ENCODE results near the gene RNASE7. TPM values are rescaled to one million over a fixed set of nuclear protein-coding genes. Genes with fewer than 3 reads are reported as not detected.

RNASE7 gene
- total RNA-seq, 2 donors from 2014 or later, result 0.74 TPM; not detected in 1

- H3K4me1 ChIP-seq (replicated peaks), result peaks cover 4% of the 10 kb centered on the region
- 43% methylated on average over 7 of the region's 7 CpGs for WGBS
- H3K9me3 ChIP-seq, result no peaks in the 10 kb centered on the region
- H3K27me3 ChIP-seq (replicated peaks; ENCODE audit: insufficient read depth), result no peaks in the 10 kb centered on the region
- H3K27ac ChIP-seq, result peak overlapping the region; percentile 87 to 95
- H3K4me3 ChIP-seq, result peak overlapping the region in 1 of 2 donors; percentile 84
- intact Hi-C loops (cut with DNase I), result no loop called here
- H3K36me3 ChIP-seq, result no peaks in the 10 kb centered on the region
- DNase-seq (ENCODE audit: low spot score), result no peak
- TF ChIP-seq POLR2A (IDR thresholded peaks at IDR 0.05), result no peak
- no peak for TF ChIP-seq CTCF (IDR thresholded peaks at IDR 0.05)
- no peak for TF ChIP-seq POLR2AphosphoS5 (IDR thresholded peaks at IDR 0.05)
Measured at GRCh38 chr14:21023174-21023573, 19.0 kb upstream of the RNASE7 start.

- peaks cover 4% of the 10 kb centered on the region for H3K4me1 ChIP-seq (replicated peaks)
- intact Hi-C loops (cut with DNase I), result loop anchor here (2.0 kb wide), 1 partner anchor 15 kb away; no protein-coding TSS in a partner anchor
Measured at GRCh38 chr14:21023817-21024584, 18.2 kb upstream of the RNASE7 start.

GRCh38 chr14:21024585-21025370 is 17.4 kb upstream of the RNASE7 start, which contains the start of gene NDRG2:
Gene NDRG2, minus strand, starts transcription at chr14:21025061. Its CDS starts 1,746 bp downstream, at chr14:21023315.
- H3K4me1 ChIP-seq (replicated peaks), result peaks cover 4% of the 10 kb centered on the region
- peak within 1 kb of the TSS; percentile 70 to 84 for H3K4me3 ChIP-seq
- H3K27ac ChIP-seq, result peak within 1 kb of the TSS; percentile 87 to 95
- WGBS, result under 1% methylated on average over 53 of the region's 72 CpGs
- no peaks in the 10 kb centered on the region for H3K9me3 ChIP-seq
- intact Hi-C loops (cut with DNase I), result loop anchor here (2.0 kb wide), 1 partner anchor 14 kb away; no protein-coding TSS in a partner anchor
- H3K27me3 ChIP-seq (replicated peaks; ENCODE audit: insufficient read depth), result no peaks in the 10 kb centered on the region
- peak; percentile 82 for TF ChIP-seq POLR2A (IDR thresholded peaks at IDR 0.05)
- TF ChIP-seq POLR2AphosphoS5 (IDR thresholded peaks at IDR 0.05), result peak; percentile 66
- peak in 1 of 4 experiments; percentile 8 for TF ChIP-seq CTCF (IDR thresholded peaks at IDR 0.05)
- peak; percentile 84 for DNase-seq (ENCODE audit: low spot score)
- H3K36me3 ChIP-seq, result no peaks in the 10 kb centered on the region

More at GRCh38 chr14:21023817-21024584, 18.2 kb upstream of the RNASE7 start:
- peak overlapping the region; percentile 70 to 84 for H3K4me3 ChIP-seq
- no peaks in the 10 kb centered on the region for H3K27me3 ChIP-seq (replicated peaks; ENCODE audit: insufficient read depth)
- no peak for DNase-seq (ENCODE audit: low spot score)
- TF ChIP-seq CTCF (IDR thresholded peaks at IDR 0.05), result no peak
- no peak for TF ChIP-seq POLR2A (IDR thresholded peaks at IDR 0.05)
- TF ChIP-seq POLR2AphosphoS5 (IDR thresholded peaks at IDR 0.05), result no peak
- no peaks in the 10 kb centered on the region for H3K9me3 ChIP-seq
- no peaks in the 10 kb centered on the region for H3K36me3 ChIP-seq
- WGBS, result 10% methylated on average over 17 of the region's 17 CpGs
- peak overlapping the region; percentile 87 to 95 for H3K27ac ChIP-seq

GRCh38 chr14:21025371-21026273 is 16.5 kb upstream of the RNASE7 start:
- 6% methylated on average over 31 of the region's 58 CpGs for WGBS
- Histone ChIP-seq H3K4me1 (replicated peaks) (peaks cover 2% of the 10 kb centered on the region), H3K27ac (peak overlapping the region; percentile 87 to 95), H3K4me3 (peak overlapping the region; percentile 70 to 84), H3K27me3 (replicated peaks; ENCODE audit: insufficient read depth) (no peaks in the 10 kb centered on the region), H3K9me3 (no peaks in the 10 kb centered on the region), H3K36me3 (no peaks in the 10 kb centered on the region)
- DNase-seq (ENCODE audit: low spot score), result peak; percentile 37
- TF ChIP-seq CTCF (IDR thresholded peaks at IDR 0.05), result no peak
- no peak for TF ChIP-seq POLR2AphosphoS5 (IDR thresholded peaks at IDR 0.05)
- no peak for TF ChIP-seq POLR2A (IDR thresholded peaks at IDR 0.05)
- intact Hi-C loops (cut with DNase I), result loop anchor here (2.0 kb wide), 1 partner anchor 13 kb away; no protein-coding TSS in a partner anchor

Measured in prostate gland (tissue), 2 donors.